SHP77 treated with DMSO at 0.1 percent for 48 hours (cell line): ENCODE measurements around the gene LCMT2.

Experiments used
- DNase-seq: peaks from one replicate; lab custom pipeline; 2025; lab: John Stamatoyannopoulos, UW

LCMT2 gene

DNA sequence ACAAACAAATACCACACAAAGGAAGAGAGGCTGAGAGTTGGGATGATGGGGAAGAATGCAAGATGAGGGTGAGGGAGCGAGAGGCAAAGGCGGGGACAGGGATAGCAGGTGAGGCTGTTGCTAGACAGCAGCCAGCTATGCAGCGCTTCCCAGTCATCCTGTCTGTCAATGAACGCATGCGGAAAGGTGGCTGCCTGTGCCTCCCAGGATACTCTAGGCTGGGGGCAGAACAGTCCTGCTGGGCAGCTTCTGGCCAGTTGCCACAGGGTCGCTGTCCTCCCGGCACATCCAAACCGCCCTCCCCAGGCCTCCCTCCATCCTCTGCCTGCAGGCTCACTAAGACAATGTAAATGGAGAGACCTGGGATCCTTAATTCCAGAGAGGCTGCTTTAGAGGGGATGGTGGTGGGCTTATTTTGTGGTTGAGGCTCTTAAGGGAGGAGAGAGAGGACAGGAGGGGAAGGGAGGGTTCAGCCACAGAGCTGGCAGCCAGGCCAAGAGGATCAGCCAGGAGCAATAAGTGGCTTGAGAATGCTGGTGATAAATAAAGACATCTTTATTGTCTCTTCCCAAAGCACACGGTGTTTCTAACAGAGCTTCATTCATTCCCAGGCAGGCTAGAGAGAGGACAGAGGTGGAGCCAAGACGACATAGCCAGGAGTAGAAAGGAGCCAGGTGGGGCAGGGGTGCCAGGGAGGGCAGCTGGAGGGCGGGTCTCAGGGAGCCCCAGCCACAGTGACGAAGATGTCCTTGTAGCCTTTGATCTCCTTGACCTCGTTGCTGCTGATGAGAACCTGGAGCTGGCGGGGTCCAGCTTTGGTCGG is 54.4 kb downstream of the LCMT2 start:
- no peak for DNase-seq

DNA sequence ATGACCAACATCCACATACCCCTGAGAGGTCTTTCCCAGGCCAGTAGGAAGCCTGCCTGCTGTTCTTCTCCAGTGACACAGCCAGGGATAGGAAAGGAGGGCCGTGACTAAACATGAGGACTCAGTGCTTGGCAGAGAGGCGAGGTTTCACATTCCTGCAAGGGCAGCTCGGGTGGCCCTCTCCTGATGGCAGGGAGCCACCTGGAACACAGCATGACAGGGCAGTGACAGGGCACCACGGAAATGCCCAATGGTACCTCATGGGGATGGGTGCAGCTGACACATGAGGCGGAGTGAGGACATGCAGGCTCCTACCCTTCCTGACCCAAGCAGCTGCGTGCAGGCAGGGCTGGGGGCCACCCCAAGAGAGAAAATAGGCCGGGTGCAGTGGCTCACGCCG is 56.2 kb downstream of the LCMT2 start:
- DNase-seq, result no peak
